SIG-M5 treated with dmso at 0.1 percent for 504 hours (cell line): ENCODE data around the gene ARFGEF3.

Experiments
- DNase-seq: peaks from one replicate; lab custom pipeline; 2025; ENCODE audit not compliant: unreplicated experiment; lab: John Stamatoyannopoulos, UW

Gene ARFGEF3

DNA sequence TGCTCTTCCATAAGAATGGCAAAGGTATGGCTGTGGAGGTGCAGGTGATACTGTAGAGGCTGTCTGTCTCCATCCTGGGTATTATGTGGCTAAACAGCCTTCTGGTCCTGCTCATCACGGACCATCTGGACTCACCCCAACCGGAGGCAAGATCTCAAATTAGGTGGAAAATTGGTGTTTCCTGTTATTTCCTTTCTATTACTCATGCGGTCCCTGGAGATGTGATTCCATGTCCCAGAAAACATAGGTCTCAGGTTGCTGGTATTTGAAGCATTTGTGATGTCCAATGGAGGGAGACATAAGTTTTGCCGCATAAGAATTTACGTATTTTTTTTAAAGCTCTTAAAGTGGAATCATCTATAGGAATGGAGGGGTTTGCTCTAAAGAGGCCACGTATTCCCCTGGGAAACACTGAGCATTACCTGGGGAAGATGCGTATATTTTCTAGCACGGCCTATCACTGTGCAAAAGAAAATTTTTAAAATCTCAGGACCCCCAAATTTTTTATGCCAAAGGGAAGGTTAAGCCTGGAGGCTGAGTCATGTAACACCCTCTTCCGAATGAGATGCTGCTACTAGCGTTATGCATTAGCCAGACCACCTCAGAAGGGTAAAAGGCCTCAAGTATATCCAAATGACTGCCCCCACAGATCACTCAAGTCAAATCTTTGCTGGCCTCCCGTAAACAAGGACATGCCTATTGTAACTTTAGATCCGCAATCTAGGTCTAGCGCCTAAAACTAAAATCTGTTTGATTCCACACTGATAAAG, 78.9 kb downstream of the ARFGEF3 start:
- DNase-seq = no peak

DNA sequence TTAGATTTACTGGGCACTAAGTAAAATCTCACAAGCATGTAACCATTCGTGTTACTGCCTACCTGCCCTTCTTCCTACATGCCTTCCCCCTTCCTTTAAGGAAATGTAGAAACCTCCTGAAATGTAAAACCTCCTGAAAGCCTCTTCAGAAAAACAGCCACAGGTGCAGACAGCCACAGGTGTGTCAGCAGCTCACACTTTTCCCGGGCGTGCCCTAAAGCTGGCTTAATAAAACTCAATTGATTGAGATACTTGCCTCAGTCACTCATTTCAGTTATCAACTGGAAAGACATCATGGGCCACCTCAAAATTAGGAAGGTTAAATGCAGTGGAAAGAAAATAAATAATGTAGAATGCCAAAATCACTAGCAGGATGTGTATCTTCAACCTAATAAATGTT, 79.6 kb downstream of the ARFGEF3 start:
- DNase-seq = no peak

DNA sequence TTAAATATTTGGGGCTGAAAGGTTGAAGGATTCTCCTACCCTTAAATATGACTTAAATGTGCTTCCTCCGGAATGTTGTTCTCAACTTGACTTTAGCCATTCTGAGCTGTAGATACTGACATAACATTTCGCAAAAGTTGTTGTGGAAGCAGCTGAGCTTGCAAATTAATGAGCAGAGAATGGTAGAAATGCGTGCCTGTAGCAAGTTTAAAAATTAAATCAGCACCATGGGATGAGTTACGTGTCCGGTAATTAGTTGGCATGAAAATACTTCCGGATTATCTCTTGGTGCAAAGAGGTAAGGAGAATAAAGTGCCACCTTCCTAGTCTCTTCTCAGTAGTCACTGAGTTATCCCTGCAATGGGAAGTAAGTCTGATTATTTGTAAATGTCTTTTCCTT, 80.2 kb downstream of the ARFGEF3 start:
- no peak for DNase-seq

DNA sequence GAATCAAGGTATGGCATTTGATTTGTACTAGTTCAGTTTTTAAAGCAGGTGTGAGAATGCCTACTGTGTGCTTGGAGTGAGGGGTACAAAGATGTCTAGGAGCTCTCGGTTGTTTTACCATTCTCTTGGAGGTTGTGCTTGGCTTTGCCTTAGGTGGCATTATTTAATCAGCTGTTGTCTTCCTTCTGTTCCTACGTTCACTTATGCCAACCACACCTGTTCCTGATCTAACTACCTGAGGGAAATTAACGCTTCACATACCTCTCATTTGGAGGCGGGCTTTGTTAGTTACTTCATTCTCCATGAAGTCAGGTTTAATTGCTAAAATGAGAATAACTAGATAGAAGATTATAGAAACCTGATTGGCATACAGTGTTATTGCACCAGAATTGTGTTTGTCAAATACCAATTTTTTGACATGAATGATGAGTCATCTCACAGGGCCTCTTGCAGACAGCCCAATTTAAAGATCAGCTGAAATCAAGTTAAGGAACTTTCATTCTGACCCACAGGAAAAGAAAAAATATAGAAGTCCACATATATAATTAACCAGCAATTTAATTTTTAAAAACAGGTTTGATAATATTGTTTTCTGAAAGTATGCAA, 81.4 kb downstream of the ARFGEF3 start:
- no peak for DNase-seq

DNA sequence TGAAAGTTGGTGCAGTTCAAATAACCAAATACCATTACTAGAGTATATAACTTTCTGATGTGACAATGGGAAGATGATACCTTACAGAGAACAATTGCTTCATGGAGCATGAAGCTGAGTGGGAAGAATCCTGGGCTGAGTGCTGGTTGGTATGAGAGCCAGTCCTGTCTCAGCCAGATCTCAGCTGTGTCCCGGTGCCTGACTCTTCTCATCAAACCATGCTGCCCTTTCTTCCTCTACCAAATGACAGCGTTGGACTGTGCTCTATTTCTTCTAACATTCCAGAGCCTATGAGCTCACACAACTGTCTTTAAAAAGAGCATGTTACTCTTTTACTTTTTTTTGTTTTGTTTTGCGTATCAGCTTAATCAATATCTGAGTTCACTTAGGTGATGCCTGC, 84.0 kb downstream of the ARFGEF3 start:
- DNase-seq = no peak

DNA sequence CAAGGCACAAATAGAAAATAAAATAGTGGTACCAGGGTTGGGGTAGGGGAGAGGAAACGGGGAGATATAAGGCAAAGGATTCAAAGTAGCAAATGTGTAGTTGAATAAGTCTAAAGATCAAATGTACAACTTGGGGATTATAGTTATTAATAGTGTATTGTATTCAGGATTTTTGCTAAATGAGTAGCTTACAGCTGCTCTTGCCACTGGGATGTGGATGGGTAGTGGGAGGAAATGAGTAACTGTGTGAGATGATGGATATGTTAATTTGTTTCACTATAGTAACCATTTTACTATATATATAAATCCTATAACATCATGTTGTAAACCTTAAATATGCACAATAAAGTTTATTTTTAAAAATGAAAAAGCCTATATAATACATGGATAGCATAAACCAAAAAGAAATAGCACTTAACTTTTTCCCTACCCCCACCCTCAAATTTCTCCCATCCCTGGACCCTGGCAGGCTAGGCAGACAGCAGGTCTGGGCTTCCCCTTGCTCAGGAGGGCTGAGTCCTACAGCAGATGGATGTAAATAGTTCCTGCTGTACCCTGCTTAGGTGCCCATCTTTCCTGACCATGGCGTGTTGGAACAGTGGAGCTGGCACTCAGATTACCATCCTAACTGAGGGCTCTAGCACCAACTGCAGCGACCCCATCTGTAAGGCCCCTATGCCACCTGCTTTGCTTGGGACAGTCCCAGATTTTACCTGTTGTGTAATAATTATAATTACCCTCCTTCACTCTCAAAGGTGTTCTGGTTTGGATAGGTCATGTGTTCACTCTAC, 85.1 kb downstream of the ARFGEF3 start:
- DNase-seq = no peak

DNA sequence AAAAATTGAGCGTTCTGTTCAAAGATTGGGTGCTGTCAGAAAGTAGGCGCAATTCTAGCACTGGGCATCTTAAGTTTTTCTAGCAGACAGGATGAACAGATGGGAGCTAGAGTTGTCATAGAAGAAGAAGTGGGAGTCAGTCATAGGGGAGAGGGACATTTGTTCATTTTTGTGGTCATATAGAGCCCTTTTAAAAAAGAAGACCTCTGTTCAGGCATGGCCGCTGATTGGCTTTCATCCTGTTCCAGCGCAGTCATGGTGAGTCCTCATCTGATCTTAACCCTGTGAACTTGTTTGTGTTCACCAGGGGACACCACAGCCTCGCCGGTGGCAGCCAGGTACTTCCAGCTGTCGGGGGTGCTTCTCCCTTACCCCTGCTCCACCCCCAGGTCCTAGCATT, 86.3 kb downstream of the ARFGEF3 start:
- no peak for DNase-seq

DNA sequence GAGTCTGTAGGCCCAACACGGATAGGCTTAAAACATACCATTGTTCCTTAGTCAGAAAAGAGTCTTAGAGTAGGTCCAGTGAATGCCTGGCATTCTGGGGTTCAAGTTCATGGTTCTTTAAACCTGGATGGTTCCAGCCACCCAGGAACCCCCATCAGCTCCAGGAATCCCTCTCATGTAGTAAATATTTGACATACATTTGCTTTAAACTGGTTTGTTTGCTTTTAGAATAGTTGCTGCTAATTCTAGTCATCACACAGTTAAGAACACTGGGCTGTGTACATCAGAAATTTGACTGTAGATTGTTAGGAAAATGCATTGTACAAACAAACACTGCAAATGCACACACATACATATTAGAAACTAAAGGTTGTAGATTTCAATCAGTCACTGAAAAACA, 87.1 kb downstream of the ARFGEF3 start:
- DNase-seq = no peak

DNA sequence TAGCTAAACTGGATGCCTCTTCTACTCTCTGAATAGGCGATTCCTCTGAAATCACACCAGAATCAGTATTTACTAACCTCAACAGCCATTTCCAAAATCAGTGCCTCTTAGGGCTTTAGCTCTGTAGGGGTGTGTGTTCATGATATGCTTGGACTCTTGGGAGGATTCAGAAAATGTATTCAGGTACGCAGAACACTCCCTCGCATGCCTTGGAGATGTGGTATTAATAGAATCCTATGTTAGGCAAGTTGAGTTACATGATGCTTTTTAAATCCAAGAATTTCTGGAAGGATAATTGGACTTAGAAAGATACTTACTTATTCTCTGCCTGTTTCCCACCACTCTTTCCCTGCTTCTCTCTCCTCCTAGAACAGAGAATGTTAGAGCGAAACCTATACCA, 88.3 kb downstream of the ARFGEF3 start:
- DNase-seq = no peak

DNA sequence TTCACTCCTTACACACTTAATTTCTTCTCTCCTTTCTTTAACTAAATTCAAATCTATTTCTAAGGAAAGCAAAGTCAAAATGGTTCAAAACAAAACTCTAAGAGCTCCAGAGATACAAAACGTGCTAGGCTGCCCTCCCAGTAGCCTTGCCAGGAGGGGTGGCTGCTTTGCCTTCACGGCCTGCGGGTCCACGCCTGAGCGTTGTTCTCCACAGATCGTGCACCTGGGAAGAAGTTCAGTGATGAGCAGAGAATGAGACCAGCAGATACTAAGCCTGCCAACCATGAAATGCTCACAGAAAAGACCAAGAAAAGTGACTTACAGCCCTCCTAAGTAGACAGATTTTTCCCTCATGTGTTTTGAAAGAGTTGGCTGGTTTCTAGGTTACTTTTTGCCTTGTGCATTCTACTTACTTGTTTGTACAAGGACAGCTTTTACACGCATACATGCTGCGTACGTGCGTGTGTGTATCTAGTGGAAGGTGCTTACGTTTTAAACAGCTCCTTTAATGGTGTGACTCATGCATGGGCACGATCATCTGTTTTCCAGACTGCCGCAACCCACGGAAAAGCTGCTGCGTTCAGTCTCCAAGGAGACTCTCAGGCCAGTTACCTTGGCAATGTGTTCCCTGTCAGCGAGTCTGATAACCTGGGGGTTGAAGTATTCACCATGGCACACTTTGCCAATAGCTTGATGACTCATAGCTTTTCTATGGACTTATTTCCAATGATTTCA, 88.9 kb downstream of the ARFGEF3 start:
- no peak for DNase-seq

DNA sequence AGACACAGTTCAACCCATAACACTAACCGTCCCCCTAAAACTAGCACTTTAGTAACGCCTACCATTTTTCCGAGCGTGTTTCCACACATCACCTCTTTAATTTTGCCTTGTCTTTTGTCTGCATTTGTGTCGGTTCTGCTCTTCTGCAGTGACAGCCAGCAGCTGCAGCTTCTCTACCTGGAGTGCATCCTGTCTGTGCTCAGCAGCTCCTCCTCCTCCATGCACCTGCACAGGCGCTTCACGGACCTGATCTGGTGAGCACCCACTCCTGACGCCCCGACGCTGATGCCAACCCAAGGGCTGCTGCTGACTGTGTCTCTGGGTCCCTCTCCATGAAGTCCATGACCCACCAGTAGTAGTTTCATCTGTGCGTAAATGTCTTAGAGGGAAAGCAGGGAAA, 92.0 kb downstream of the ARFGEF3 start:
- DNase-seq = no peak

DNA sequence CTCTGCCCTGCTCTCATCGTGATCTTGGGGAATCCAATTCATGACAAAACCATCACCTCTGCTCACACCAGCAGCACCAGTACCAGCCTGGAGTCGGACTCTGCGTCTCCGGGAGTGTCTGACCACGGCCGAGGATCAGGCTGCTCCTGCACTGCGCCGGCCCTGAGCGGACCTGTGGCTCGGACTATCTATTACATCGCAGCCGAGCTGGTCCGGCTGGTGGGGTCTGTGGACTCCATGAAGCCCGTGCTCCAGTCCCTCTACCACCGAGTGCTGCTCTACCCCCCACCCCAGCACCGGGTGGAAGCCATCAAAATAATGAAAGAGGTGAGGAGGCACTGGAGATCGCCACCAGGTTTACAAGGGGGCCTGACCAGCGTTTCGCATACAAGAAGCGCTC, 93.7 kb downstream of the ARFGEF3 start:
- no peak for DNase-seq

DNA sequence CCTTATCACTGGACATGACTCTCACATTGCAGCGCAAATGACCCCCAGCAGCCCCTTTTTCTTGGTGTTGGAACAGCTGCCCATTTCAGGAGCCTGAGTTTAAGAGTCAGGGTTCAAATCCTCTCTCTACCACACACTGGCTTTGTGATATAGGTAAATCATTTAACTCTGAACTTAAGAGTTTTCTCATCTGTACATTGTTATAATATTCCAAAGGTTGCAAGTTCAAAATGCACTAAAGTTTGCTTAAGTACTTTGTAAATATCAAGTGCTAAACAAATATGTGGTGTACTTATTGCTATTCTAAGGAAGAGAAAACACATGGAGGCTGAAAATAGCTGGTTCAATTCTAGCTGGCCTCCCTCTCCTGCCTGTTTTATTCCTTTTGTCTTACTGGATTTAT, 95.9 kb downstream of the ARFGEF3 start:
- DNase-seq = no peak

DNA sequence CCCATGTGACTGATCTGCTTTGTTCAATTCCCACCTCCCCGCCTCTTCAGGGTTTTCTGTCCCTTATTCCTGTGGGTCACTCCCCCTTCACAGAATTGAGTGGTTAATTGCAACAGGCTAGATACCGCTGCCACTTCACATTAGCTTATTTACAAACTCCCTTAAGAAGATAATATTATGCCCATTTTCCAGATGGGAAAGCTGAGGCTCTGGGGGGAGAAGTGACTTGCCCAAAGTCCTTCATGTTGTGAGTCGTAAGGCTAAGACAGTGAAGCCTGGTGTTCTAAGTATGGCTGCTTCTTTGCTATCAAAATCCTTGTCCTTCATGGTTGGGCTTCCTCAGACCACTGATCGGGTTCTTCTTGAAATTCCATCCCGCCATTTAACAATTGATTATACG, 96.5 kb downstream of the ARFGEF3 start:
- DNase-seq = no peak

DNA sequence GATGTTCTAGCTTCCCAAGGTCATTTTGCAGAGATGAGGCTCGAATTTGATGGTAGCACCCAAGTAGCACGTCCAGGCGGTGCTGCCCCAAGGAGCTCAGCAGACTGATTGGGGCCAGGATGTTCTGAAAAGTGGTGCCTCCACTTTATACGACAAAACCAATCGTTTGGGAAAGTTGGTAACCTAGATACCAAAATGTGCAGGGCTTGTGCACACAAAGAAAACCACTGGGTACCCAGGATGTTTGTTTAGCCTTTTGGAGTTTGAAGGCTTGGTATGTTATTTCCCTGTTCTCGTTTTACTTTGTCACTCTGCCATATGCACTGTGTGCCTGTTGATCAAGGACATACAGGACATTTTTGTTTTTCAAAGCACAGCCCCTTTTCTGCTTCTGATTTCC, 97.3 kb downstream of the ARFGEF3 start:
- no peak for DNase-seq

DNA sequence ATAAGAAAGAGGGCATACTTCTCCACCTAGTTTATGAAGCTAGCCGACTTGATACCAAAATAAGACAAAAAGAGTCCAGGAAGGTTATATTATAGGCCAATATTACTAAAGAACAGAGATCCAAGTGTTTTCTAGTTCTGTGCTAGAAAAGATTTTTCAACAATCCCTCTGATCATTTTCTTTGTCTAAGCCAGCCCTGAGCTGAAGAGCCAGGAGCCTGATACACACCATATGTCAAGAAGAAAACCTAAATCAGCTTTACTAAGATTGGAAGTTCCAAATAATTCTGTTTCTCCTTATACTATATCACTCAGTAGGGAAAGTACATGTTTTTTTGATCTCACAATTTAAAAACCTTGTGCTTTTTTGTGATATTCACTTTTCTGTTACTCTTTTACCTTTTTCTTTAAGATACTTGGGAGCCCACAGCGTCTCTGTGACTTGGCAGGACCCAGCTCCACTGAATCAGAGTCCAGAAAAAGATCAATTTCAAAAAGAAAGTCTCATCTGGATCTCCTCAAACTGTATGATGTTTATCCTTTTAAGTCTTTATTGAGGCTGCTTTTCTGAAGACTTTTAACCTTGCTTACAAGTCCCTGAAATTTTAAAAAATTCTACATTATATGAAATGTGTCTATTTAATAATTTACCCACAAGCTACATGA, 99.5 kb downstream of the ARFGEF3 start:
- no peak for DNase-seq

DNA sequence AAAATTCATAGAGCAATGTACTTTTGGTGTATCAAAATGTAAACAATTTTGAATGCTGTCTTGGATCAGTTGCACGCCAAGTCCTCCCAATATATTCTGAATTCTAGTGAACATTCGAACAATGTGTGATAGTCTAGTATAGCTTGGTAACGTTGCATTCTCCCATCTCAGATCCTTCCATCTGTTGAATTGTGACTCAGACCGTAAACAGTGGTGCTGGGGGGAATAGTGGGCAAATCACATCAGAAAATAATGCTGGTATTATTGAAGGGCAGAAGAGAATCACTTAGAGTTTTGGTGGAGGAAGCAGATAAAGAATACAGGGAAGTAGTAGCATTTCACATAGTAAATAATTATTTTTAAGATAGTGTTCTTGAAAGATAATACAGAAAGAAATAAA, 102.2 kb downstream of the ARFGEF3 start:
- no peak for DNase-seq

DNA sequence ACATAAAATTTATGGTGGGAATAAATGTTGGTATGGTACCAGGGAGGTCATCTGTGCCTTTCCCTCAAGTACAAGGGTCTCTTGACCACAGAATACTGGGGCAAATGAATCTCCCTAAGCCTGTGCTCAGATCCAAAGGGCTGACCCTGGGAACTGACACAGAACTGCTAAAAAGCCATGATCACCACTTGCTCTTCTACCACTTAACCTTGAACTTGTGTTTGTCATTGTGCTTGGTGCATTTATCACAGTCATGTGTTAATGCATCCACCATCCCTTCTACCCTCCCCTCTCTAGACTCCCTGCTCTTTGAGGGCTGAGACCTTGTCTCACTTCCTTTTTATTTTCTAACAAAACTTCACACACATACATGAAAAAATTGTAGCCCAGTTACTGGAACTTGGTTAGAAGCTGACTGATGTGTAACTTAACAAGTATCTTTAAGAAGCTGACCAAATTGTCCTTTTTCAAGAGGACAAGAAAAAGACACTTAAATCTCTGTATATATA, 102.7 kb downstream of the ARFGEF3 start:
- DNase-seq = peak; percentile 33

DNA sequence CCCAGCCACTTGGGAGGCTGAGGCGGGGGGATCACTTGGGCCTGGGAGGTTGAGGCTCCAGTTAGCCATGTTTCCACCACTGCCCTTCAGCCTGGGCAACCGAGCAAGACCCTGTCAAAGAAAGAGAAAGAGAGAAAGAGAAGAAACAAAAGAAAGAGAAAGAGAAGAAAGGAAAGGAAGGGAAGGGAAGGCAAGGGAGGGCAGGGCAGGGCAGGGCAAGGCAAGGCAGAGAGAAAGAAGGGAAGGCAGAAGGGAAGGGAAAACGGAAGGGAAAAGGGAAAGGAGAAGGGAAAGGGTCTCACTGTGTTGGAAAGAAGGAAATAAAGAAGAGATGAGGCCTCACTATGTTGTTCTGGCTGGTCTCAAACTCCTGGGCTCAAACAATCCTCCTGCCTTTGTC, 104.4 kb downstream of the ARFGEF3 start:
- DNase-seq = no peak

DNA sequence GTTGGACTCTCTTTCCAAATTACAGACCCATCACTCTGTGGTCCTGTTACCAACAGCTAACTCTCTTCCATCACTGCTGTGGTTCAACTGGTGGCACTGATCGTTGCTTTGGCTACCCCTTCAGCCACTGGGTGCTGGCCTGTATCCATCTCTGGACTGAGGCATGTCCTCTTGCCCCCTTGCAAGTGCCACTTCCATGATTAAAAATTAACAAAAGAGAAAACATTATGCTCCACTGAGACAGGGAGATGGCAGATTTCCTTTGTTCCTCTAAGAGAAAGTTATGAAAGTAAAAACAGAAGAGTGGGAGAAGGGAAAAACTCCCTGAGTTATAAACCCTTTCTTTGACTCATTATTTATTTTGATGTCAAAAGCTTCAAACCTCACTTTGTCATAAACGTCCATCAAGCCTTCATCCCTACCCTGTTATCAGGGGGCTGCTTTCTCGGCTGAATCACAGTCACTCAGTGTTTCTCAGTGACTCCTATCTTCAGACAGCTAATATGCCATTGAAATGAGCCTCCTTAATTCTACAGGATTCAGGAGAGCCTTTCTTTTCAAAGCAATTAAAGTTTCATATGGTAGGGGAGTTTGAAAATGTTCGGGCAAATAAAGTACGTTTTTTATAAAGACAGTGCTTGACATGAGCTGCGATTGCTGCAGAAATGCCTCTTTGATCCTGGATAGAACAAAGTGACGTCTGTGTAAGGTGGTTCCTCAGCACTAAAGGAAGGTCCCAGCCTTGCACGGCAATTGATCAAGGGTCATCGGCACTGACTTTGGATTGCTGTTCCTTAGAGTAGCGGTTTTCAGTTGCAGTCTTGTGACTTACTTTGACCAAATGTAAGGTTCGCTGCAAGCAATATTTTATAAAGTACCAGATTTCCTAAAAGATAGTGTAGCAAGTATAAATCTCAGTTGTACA, 106.5 kb downstream of the ARFGEF3 start:
- no peak for DNase-seq
